Pericardium fibroblast (primary cell): ENCODE measurements around the gene NYNRIN. TPM values are rescaled to one million over a fixed set of nuclear protein-coding genes. Genes with fewer than 3 reads are reported as not detected.

Source experiments
- total RNA-seq: library from RNA; depleted of rRNA; stranded (reverse); fragments of >200 nt; gene quantifications from 2 replicates; pipeline ENCODE4 v1.2.3, GENCODE V29; 2015

NYNRIN gene
- total RNA-seq, result 24.0 and 31.4 TPM in 2 replicates

DNA sequence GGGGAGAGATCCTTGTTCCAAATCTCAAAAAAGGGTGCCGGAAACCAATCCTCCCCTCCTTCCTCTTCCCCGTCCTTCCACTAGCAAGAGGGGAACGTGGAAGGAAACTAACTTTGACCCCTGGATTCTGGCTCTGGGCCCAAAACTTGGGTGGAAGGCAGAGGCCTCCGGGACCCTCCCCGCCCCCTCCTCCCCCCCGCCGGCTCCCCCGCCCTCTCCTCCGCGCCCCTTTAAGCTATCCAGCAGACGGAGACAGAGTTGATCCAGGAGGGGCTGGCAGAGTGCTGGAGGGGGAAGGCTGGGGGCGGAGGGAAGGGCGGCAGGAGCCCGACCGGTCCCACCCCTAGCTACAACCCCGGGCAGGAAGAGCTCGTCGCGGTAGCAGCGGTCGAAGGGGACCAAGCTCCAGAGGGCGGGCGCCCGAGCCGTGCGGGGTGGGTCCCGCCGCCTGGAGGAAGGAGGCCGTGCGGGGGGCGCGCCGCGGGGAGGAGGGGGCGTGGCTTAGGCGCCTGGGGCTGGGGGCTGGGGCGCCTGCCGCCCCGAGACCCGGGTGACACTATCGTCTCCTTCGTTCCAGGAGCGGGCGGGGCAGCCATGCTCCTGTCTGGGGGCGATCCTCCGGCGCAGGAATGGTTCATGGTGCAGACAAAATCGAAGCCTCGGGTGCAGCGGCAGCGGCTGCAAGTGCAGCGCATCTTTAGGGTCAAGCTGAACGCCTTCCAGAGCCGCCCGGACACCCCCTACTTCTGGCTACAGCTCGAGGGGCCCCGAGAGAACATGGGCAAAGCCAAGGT is at the start of gene NYNRIN:
NYNRIN (plus strand) TSS at position 351 of the 794 bp plus-strand sequence; CDS start at position 595, 244 bp downstream.

DNA sequence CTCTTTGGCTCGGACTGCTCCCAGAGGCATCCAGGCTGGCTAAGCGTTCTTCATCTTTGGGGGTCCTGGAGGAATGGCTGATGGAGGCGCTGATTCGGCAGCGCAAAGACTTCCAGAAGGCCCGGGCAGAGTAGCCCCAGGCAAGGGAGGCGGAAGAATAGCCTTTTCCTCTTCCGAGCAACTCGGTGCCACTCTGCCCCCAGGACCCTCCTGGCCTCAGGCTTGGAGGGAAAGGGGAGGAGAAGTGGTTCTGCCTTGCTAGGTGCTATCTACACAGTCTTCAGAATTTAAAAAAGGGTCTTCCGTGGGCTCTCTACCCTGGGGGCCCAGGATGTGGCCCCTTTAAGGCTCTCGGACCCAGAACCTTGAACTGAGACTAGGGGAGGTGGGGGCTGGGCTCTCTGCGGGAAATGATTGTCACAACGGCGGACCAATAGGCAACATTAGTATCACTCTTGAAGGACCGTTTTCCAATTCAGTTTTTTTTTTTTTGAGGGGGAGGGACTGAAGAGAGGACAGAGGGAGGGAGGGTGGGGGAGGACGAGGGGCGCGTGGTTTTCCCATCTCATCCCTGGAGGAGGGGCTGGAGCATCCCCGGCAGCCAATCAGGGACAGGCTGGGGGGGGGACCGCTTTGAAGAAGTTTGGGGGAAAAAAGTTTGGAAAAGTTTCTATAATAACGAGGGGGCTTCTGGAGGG is 31.1 kb upstream of the NYNRIN start, which contains the start of gene NFATC4:
NFATC4 (plus strand) TSS at position 671 of the 698 bp plus-strand sequence. CDS start 157 bp downstream, outside the sequence.

DNA sequence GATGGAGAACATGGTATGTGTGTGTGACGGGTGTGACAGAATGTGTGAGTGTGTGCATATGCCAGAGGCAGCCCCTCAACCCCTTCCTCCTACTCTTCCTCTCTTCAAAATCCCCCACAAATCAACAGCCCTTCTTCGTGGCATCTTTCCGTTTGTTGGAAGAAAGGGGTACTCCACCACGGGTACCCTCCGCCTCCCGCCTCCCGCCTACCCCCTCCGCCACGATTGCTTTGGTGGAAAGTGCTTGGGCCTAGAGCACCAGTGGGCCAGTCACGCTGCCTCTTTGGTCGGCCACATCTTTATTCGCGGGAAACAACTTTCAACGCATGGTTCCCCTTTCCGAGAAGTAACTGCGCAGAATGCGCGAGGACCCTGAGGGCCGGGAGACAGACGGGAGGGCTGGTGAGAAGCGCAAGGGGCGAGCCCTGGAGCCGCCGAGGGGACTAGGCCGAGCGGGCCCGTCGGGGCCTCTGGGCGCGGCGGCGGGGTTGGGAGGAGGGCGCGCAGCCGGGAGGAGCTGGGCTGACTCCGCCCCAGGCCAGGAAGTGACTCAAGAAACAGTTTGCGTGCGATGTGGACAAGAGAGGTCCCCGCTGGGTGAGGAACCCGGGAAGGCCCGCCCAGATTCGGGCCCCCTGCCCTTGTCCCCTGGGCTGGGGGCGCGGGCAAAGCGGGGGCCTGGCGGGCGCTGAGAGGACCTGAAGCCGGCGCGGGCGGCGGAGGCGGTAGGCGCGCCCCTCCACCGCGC is 30.8 kb downstream of the NYNRIN start, which contains the start of the genes CBLN3 and KHNYN:
CBLN3 (minus strand) TSS at position 274 of the 748 bp plus-strand sequence. CDS start 614 bp downstream, outside the sequence.
KHNYN (plus strand) TSS at position 560 of the 748 bp plus-strand sequence. CDS start 777 bp downstream, outside the sequence.

DNA sequence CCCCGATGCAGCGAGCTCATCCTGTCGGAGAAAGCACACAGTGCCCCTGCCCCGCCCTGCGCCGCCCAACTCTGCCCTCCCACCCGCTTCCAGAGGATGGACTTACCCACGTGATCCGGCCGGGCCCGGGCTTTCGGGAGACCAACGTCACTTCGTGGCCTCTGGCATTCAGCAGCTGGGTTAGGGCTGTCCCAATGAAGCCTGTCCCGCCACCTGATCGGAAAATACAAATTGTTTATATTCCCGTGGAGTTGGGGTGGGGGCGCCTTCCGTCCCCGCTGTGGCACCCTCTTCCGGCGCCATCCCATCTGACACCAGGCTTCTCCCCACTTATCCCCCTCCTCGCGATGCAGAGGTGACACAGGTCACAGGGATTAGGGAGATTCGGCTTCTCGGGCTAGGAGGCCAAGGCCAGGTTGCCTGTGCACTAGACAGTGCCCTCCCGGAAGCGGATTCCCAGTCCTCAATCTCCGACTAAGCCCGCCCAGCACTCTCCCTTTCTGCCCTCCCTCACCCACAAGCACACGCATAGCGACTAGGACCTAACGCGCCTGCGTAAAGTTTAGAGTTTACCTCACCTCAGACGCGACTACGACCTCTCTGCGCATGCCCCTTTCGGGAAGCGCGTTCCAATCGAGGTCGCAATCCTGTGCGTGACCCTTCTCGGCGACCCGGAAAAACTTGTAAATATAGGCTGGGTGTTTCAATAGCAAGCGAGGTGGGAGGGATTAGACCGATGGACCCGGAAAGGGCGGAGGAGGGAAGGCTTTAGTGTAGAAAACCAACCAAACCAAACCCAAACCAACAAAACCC is 43.6 kb downstream of the NYNRIN start, which contains the start of gene SDR39U1:
SDR39U1 (minus strand) TSS at position 537 of the 813 bp plus-strand sequence; CDS start at position 530, 7 bp downstream.

Other genes starting within 250 kb of the NYNRIN start
- gene IRF9, start 237.7 kb upstream of the NYNRIN start, total RNA-seq, result 26.7 and 48.1 TPM in 2 replicates
- gene REC8, start 226.9 kb upstream of the NYNRIN start, total RNA-seq, result 15.1 and 18.4 TPM in 2 replicates
- gene IPO4, start 210.2 kb upstream of the NYNRIN start, total RNA-seq, result 23.9 and 28.9 TPM in 2 replicates
- 54.7 and 58.8 TPM in 2 replicates for gene TM9SF1, start 203.6 kb upstream of the NYNRIN start, total RNA-seq
- not detected in 2 replicates for gene TSSK4, start 193.3 kb upstream of the NYNRIN start, total RNA-seq
- 30.9 and 31.7 TPM in 2 replicates for gene CHMP4A, start 185.5 kb upstream of the NYNRIN start, total RNA-seq
- 16.2 and 17.8 TPM in 2 replicates for gene MDP1, start 182.9 kb upstream of the NYNRIN start, total RNA-seq
- 140 and 180 TPM in 2 replicates for gene NEDD8, start 166.6 kb upstream of the NYNRIN start, total RNA-seq
- gene GMPR2, start 166.1 kb upstream of the NYNRIN start, total RNA-seq, result 30.3 and 55.7 TPM in 2 replicates
- 48.6 and 58.6 TPM in 2 replicates for gene TINF2, start 156.4 kb upstream of the NYNRIN start, total RNA-seq
- gene TGM1, start 135.8 kb upstream of the NYNRIN start, total RNA-seq, result 1.0 and 7.9 TPM in 2 replicates
- 23.0 and 27.1 TPM in 2 replicates for gene RABGGTA, start 127.4 kb upstream of the NYNRIN start, total RNA-seq
- gene DHRS1, start 99.2 kb upstream of the NYNRIN start, total RNA-seq, result 6.9 and 26.3 TPM in 2 replicates
- 10.9 and 11.0 TPM in 2 replicates for gene NOP9, start 99.2 kb upstream of the NYNRIN start, total RNA-seq
- gene CIDEB, start 91.0 kb upstream of the NYNRIN start, total RNA-seq, result 1.0 and 1.2 TPM in 2 replicates
- gene LTB4R2, start 88.9 kb upstream of the NYNRIN start, total RNA-seq, result 1.5 and 6.7 TPM in 2 replicates
- gene LTB4R, start 87.5 kb upstream of the NYNRIN start, total RNA-seq, result 2.1 and 4.5 TPM in 2 replicates
- gene ADCY4, start 63.9 kb upstream of the NYNRIN start, total RNA-seq, result 0.26 and 2.1 TPM in 2 replicates
- 0.35 and 0.51 TPM in 2 replicates for gene RIPK3, start 59.0 kb upstream of the NYNRIN start, total RNA-seq
- 59.5 and 83.0 TPM in 2 replicates for gene NFATC4, start 30.8 kb upstream of the NYNRIN start, total RNA-seq
- gene CBLN3, start 30.7 kb downstream of the NYNRIN start, total RNA-seq, result 3.1 and 6.9 TPM in 2 replicates
- 35.0 and 37.8 TPM in 2 replicates for gene KHNYN, start 31.0 kb downstream of the NYNRIN start, total RNA-seq
- gene SDR39U1, start 43.8 kb downstream of the NYNRIN start, total RNA-seq, result 14.7 and 15.6 TPM in 2 replicates
- not detected in 2 replicates for gene CMA1, start 109.3 kb downstream of the NYNRIN start, total RNA-seq
- not detected in 2 replicates for gene CTSG, start 177.2 kb downstream of the NYNRIN start, total RNA-seq
- not detected in 2 replicates for gene GZMH, start 210.7 kb downstream of the NYNRIN start, total RNA-seq
- gene GZMB, start 235.2 kb downstream of the NYNRIN start, total RNA-seq, result not detected in 2 replicates